Activated CD4-positive, alpha-beta T cell treated with anti-CD3 and anti-CD28 coated beads, Interleukin-2, amount 10 ng/mL, durations not matched to agents 24 days and 14 days (primary cell): ENCODE data around the gene RTKN2. TPM values are rescaled to one million over a fixed set of nuclear protein-coding genes. Genes with fewer than 3 reads are reported as not detected.

Experiments used
- DNase-seq: peaks from one replicate; pipeline ENCODE4 v3.0.0; 2022
- H3K27ac Mint-ChIP-seq: one replicate; pipeline ENCODE4 v1.8.0; 2022; ENCODE audit warnings: mild to moderate bottlenecking, mixed read lengths
- H3K27me3 Mint-ChIP-seq: one replicate; pipeline ENCODE4 v1.8.0; 2022; ENCODE audit warnings: mixed read lengths
- H3K36me3 Mint-ChIP-seq: one replicate; pipeline ENCODE4 v1.8.0; 2022; ENCODE audit warnings: low read depth, mild to moderate bottlenecking, mixed read lengths
- H3K4me1 Mint-ChIP-seq: one replicate; pipeline ENCODE4 v1.8.0; 2021; ENCODE audit warnings: mixed read lengths
- H3K4me3 Mint-ChIP-seq: one replicate; pipeline ENCODE4 v1.8.0; 2022; ENCODE audit warnings: mild to moderate bottlenecking, moderate library complexity, mixed read lengths
- H3K9me3 Mint-ChIP-seq: one replicate; pipeline ENCODE4 v1.8.0; 2021; ENCODE audit warnings: mixed read lengths
- intact Hi-C: fragments of 100-400 bp; cut with micrococcal nuclease; formaldehyde crosslinking; loops from one replicate; pipeline ENCODE4 v1.15.1; 2023
- total RNA-seq: library from RNA; stranded (reverse); gene quantifications from 2 replicates; pipeline ENCODE4 v1.2.3, GENCODE V29; 2022

Gene RTKN2
- total RNA-seq, 1 donor from 2014 or later = 3.4 TPM

DNA sequence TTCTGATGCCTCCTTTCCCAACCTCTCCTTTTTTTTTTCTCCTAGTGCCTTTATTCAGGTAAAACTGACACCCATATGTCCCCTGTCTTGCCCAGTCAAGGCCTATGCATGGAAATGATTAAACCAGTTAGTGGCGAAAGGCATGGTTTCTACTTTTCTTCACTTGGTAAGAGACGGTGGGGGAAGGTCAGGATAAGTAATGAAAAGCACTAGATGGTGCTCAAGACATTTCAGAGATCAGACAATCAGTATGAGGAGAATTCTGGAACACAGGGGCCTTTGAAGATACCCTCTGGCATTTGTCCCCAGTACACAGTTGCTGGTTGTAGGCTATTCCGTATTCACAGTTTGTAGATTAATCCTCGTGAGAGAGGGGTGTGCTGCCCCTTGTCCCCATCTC lies 121.2 kb downstream of the RTKN2 start:
- Mint-ChIP-seq H3K4me3 (no peak overlapping the region), H3K4me1 (peaks cover 6% of the 10 kb centered on the region), H3K9me3 (peaks cover 14% of the 10 kb centered on the region), H3K27ac (no peak overlapping the region), H3K27me3 (no peaks in the 10 kb centered on the region), H3K36me3 (peaks cover 9% of the 10 kb centered on the region)
- intact Hi-C loops = no loop called here
- no peak for DNase-seq

DNA sequence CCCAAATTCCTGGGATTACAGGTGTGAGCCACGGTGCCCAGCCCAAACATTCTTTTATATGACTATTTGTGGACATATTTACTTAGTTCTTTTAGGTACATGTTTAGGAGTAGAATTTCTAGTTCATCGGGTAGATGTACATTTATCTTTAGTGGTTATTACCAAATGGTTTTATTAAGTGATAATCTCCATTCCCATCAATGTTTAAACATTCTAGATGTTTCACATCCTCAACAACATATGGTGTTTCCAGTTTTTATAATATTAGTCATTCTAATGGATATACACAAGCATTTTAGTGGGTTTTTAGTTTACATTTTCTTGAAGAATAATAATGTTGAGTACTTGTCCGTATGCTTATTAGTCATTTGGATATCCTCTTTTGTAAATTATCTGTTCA lies 131.7 kb downstream of the RTKN2 start:
- intact Hi-C loops = no loop called here
- H3K9me3 Mint-ChIP-seq = peaks cover 27% of the 10 kb centered on the region
- no peak for DNase-seq
- peaks cover 14% of the 10 kb centered on the region for H3K36me3 Mint-ChIP-seq
- H3K4me1 Mint-ChIP-seq = peaks cover 3% of the 10 kb centered on the region
- H3K27ac Mint-ChIP-seq = no peak overlapping the region
- H3K27me3 Mint-ChIP-seq = no peaks in the 10 kb centered on the region
- H3K4me3 Mint-ChIP-seq = no peak overlapping the region

DNA sequence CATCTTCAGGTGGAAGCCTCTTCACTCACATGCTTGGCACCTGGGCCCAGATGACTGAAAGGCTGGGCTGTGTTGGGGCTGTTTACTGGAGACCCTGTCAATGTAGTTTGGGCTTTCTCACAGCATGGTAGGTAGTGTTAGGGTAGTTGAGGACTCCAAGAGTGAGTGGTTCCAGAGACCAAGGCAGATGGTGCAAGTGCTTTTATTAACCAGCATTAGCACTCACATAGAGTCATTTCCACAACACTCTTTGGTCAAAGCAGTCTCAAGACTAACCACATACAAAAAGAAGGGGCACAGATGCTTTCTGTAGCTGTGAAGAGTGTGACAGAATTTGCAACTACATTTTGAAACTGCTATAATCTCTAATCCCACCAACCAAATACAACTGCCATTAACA lies 135.0 kb downstream of the RTKN2 start:
- no peaks in the 10 kb centered on the region for H3K27me3 Mint-ChIP-seq
- peaks cover 22% of the 10 kb centered on the region for H3K36me3 Mint-ChIP-seq
- no peak for DNase-seq
- H3K4me1 Mint-ChIP-seq = peaks cover 1% of the 10 kb centered on the region
- intact Hi-C loops = no loop called here
- H3K27ac Mint-ChIP-seq = no peak overlapping the region
- peaks cover 29% of the 10 kb centered on the region for H3K9me3 Mint-ChIP-seq
- no peak overlapping the region for H3K4me3 Mint-ChIP-seq

Other genes starting within 250 kb of the RTKN2 start
- gene ZNF365, start 105.5 kb upstream of the RTKN2 start, total RNA-seq = not detected in 2 replicates